KMS-11 (cell line): ENCODE data around the gene MAGEB17.

Source experiments
- H2AFZ ChIP-seq: fragments of 200-600 bp; sonication (generic); 2 replicates; pipeline ENCODE4 v1.6.1; 2016; ENCODE audit warnings: antibody characterized with exemption, mixed run types, low read depth
- H3K27ac ChIP-seq: fragments of 200-600 bp; sonication (generic); 2 replicates; pipeline ENCODE4 v1.6.1; 2016; ENCODE audit warnings: mild to moderate bottlenecking, mixed run types
- H3K27me3 ChIP-seq: fragments of 200-600 bp; sonication (generic); 2 replicates; pipeline ENCODE4 v1.6.1; 2017; ENCODE audit warnings: mild to moderate bottlenecking, low read depth, mixed run types, moderate library complexity; ENCODE audit not compliant: insufficient read depth
- H3K36me3 ChIP-seq: fragments of 200-600 bp; sonication (generic); 2 replicates; pipeline ENCODE4 v1.6.1; 2017; ENCODE audit warnings: mild to moderate bottlenecking, mixed run types; ENCODE audit not compliant: insufficient read depth
- H3K4me1 ChIP-seq: fragments of 200-600 bp; sonication (generic); 2 replicates; pipeline ENCODE4 v1.6.1; 2016; ENCODE audit warnings: mild to moderate bottlenecking, low read depth, mixed run types; ENCODE audit not compliant: poor library complexity, severe bottlenecking
- H3K4me2 ChIP-seq: fragments of 200-600 bp; sonication (generic); 2 replicates; pipeline ENCODE4 v1.7.0; 2016; ENCODE audit warnings: mild to moderate bottlenecking, mixed run types
- H3K4me3 ChIP-seq: fragments of 200-600 bp; sonication (generic); IDR thresholded peaks from 2 replicates; pipeline ENCODE4 v1.6.1; 2017; ENCODE audit warnings: low read depth, low read length, mixed read lengths; ENCODE audit not compliant: insufficient read depth
- H3K79me2 ChIP-seq: fragments of 200-600 bp; sonication (generic); 2 replicates; pipeline ENCODE4 v1.6.1; 2016; ENCODE audit warnings: low read depth, mixed run types; ENCODE audit not compliant: insufficient read depth
- H3K9ac ChIP-seq: fragments of 200-600 bp; sonication (generic); 2 replicates; pipeline ENCODE4 v1.6.1; 2016; ENCODE audit warnings: mild to moderate bottlenecking, mixed run types
- H4K20me1 ChIP-seq: fragments of 200-600 bp; sonication (generic); 2 replicates; pipeline ENCODE4 v1.6.1; 2016; ENCODE audit warnings: mild to moderate bottlenecking, mixed run types; ENCODE audit not compliant: insufficient read depth
- TF ChIP-seq, protein P1 (sequence below): fragments of 200-600 bp; sonication (generic); conservative IDR thresholded peaks from 2 replicates; pipeline ENCODE4 v1.6.1; 2017; ENCODE audit warnings: low read depth, mild to moderate bottlenecking, antibody characterized with exemption, low read length, moderate library complexity, mixed read lengths

The MAGEB17 gene

DNA sequence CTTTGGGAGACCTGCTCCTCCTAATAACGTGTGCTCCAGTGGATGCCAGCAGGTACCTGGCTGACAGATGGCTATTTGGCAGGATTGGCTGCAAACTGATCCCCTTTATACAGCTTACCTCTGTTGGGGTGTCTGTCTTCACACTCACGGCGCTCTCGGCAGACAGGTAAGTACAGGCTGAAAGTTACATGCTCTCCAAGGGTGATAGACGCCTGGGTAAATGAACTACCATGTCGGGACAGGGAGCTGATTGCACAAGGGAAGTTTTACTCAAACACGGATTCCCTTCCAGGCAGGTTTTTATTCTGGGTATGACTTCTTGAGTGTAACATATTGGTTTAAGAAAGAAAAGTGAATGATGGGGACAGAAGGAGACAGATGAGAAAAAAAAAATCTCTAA is 43.1 kb upstream of the MAGEB17 start:
- H2AFZ ChIP-seq: no peak overlapping the region

DNA sequence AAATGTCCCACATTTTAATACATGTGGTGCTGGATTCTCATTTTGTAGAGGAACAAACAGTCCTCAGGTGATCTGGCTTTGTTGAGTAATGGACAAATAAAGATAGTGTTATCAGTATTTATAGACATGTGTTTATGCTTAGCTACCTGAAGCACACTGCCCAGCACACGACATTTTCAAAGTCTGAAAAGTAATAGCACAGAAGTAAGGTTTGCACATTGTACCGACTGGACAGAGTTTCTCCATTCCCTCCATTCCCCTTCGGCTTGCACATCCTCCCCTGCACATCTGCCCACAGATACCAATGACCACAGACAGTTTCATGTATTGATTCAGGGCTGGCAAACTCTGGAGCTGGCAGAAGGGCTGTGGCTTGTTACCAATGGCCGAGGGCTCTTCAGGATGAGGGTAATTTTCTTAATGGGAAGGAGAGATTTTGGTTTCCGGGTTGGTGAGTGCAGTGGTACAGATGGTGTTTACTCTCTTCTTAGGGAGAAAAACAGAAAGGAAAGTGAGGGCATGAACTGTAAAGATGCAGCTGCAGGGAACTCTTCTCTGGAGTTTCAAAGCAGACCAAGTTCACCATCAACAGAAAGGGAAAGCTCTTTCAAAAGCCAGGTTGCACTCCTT is 41.6 kb upstream of the MAGEB17 start:
- Histone ChIP-seq H3K4me3 (no peak overlapping the region), H4K20me1 (no peaks in the 10 kb centered on the region), H3K27me3 (peaks cover 63% of the 10 kb centered on the region), H3K36me3 (no peaks in the 10 kb centered on the region), H3K4me2 (no peak overlapping the region), H3K27ac (no peak overlapping the region), H3K79me2 (no peaks in the 10 kb centered on the region), H3K4me1 (peaks cover 26% of the 10 kb centered on the region), H2AFZ (no peak overlapping the region), H3K9ac (no peak overlapping the region)
- TF ChIP-seq, protein P1, sequence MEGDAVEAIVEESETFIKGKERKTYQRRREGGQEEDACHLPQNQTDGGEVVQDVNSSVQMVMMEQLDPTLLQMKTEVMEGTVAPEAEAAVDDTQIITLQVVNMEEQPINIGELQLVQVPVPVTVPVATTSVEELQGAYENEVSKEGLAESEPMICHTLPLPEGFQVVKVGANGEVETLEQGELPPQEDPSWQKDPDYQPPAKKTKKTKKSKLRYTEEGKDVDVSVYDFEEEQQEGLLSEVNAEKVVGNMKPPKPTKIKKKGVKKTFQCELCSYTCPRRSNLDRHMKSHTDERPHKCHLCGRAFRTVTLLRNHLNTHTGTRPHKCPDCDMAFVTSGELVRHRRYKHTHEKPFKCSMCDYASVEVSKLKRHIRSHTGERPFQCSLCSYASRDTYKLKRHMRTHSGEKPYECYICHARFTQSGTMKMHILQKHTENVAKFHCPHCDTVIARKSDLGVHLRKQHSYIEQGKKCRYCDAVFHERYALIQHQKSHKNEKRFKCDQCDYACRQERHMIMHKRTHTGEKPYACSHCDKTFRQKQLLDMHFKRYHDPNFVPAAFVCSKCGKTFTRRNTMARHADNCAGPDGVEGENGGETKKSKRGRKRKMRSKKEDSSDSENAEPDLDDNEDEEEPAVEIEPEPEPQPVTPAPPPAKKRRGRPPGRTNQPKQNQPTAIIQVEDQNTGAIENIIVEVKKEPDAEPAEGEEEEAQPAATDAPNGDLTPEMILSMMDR: no peak

More for the DNA sequence above, 43.1 kb upstream of the MAGEB17 start:
- H3K4me3 ChIP-seq: no peak overlapping the region
- H3K36me3 ChIP-seq: no peaks in the 10 kb centered on the region
- no peaks in the 10 kb centered on the region for H3K79me2 ChIP-seq
- H3K4me2 ChIP-seq: no peak overlapping the region
- peaks cover 56% of the 10 kb centered on the region for H3K27me3 ChIP-seq
- no peak overlapping the region for H3K9ac ChIP-seq
- H3K4me1 ChIP-seq: peaks cover 40% of the 10 kb centered on the region
- no peak overlapping the region for H3K27ac ChIP-seq
- no peaks in the 10 kb centered on the region for H4K20me1 ChIP-seq
- TF ChIP-seq, protein P1: no peak

DNA sequence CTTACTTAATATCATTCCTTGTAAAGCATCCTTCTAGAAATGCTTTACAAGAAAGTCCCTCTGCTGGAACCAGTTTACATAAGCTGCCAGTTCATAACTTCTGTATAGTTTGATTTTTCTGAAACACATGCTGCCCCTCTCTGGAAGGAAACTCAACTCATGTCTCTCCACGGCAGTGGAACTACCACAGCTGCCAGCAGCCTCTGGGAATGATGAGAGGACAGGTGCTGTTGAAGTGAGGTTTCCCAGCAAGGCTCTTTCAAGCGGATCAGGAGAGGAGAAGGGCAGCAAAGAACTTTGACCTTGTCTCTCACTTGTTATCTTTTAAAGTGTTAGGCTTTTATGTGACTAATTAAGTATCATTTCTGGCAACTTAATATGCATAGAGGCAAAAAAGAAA is 36.6 kb upstream of the MAGEB17 start:
- H3K79me2 ChIP-seq: no peaks in the 10 kb centered on the region
- no peak overlapping the region for H3K9ac ChIP-seq
- no peak overlapping the region for H3K4me3 ChIP-seq

DNA sequence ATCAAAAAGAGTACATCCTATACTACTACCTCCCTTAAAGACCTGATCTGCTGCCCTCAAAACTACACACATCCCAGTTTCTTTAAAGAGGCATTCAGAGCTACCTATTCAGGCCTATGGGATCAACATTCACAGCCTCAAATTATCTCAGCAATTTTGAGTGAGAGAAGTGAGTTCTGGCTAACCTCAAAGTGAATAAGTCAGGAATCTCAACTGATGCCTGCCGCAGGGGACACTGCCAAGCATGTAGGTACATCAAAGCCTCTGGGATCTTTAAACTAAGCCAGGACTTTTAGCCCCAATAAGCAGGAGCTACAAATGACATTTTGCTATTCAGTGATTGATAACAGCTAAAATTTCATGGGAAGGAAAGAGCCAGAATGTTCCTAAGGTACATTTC is 32.3 kb upstream of the MAGEB17 start:
- TF ChIP-seq, protein P1: no peak
- Histone ChIP-seq H3K36me3 (no peaks in the 10 kb centered on the region), H3K79me2 (no peaks in the 10 kb centered on the region), H3K4me2 (no peak overlapping the region), H3K27me3 (peaks cover 2% of the 10 kb centered on the region; the same call in 1 of the 2 replicates), H3K27ac (no peak overlapping the region), H3K4me1 (no peaks in the 10 kb centered on the region), H3K4me3 (no peak overlapping the region), H3K9ac (no peak overlapping the region), H4K20me1 (no peaks in the 10 kb centered on the region), H2AFZ (no peak overlapping the region)

More for the DNA sequence above, 36.6 kb upstream of the MAGEB17 start:
- H4K20me1 ChIP-seq: no peaks in the 10 kb centered on the region
- no peak overlapping the region for H2AFZ ChIP-seq
- no peak overlapping the region for H3K27ac ChIP-seq
- no peak overlapping the region for H3K4me2 ChIP-seq
- no peaks in the 10 kb centered on the region for H3K36me3 ChIP-seq
- peaks cover 18% of the 10 kb centered on the region for H3K4me1 ChIP-seq
- H3K27me3 ChIP-seq: peaks cover 28% of the 10 kb centered on the region; the same call in 1 of the 2 replicates
- TF ChIP-seq, protein P1: no peak
